Measurements from ENCODE around the gene KIF21B. TPM values are rescaled to one million over a fixed set of nuclear protein-coding genes. Genes with fewer than 3 reads are reported as not detected.

The KIF21B gene
- total and polyA plus RNA-seq, 2 of the 4 experiments (the other 2 are of a cell fraction) = 0.36 to 0.55 TPM

GRCh38 chr1:200977071-200977754 is 46.3 kb downstream of the KIF21B start:
- intact Hi-C loops (cut with micrococcal nuclease) (loop anchor here (10.0 kb wide), 1 partner anchor 352 kb away; the partner anchor contains the start of gene KIF14), in situ Hi-C loops (cut with MboI; ENCODE audit: low sequenced_read_pairs) (loop anchor here (5.0 kb wide), 1 partner anchor 65 kb away; no protein-coding TSS in a partner anchor), dilution Hi-C loops (cut with HindIII; ENCODE audit: low sequenced_read_pairs, unreplicated experiment) (no loop called here)
- TF ChIP-seq MAZ (IDR thresholded peaks at IDR 0.05; ENCODE audit: borderline replicate concordance, low read depth, low read length) = no peak
- no peak for TF ChIP-seq BHLHE40 (IDR thresholded peaks at IDR 0.05; ENCODE audit: low read depth, low read length)
- TF ChIP-seq ELK1 (IDR thresholded peaks at IDR 0.05; ENCODE audit: borderline replicate concordance, low read depth, low read length) = no peak
- no peak for TF ChIP-seq RFX5 (IDR thresholded peaks at IDR 0.05; ENCODE audit: low read depth, low read length)
- Histone ChIP-seq H3K4me3 (ENCODE audit: insufficient read depth, low read depth, low read length) (no peak overlapping the region), H3K56ac (ENCODE audit: extremely low read depth, insufficient read depth, low read length) (no peak overlapping the region), H3K14ac (replicated peaks; ENCODE audit: low read depth, low read length) (no peak overlapping the region), H2AK9ac (replicated peaks; ENCODE audit: low read depth, low read length, poor library complexity) (no peak overlapping the region), H2BK5ac (ENCODE audit: low read depth, low read length, poor library complexity, severe bottlenecking) (no peak overlapping the region), H2AFZ (replicated peaks; ENCODE audit: low read length, poor library complexity) (no peak overlapping the region), H4K91ac (ENCODE audit: insufficient read depth, low read depth, low read length) (no peak overlapping the region), H2BK15ac (ENCODE audit: low read depth, low read length) (no peak overlapping the region), H3K18ac (ENCODE audit: low read depth, low read length) (no peak overlapping the region), H3K4me1 (ENCODE audit: control insufficient read depth, insufficient read depth, low read length) (peaks cover under 1% of the 10 kb centered on the region; the same call in 1 of the 2 replicates), H3K27ac (ENCODE audit: insufficient read depth, low read length) (no peak overlapping the region), H2BK20ac (ENCODE audit: low read depth, low read length) (no peak overlapping the region), H3K9me1 (ENCODE audit: insufficient read depth, low read length) (no peaks in the 10 kb centered on the region; the same call in 1 of the 2 replicates), H3K9ac (ENCODE audit: low read depth, low read length) (no peak overlapping the region), H3K36me3 (ENCODE audit: control insufficient read depth, insufficient read depth, low read length) (no peaks in the 10 kb centered on the region), H4K20me1 (ENCODE audit: insufficient read depth, low read length) (no peaks in the 10 kb centered on the region), H2AK5ac (ENCODE audit: low read depth, low read length) (no peak overlapping the region), H3K9me3 (ENCODE audit: control insufficient read depth, insufficient read depth, low read length) (no peaks in the 10 kb centered on the region), H4K5ac (ENCODE audit: low read depth, low read length) (no peak overlapping the region), H4K8ac (ENCODE audit: low read depth in 2 of 2, low read length in 2 of 2) (no peak overlapping the region), H3K23ac (ENCODE audit: low read depth, low read length) (no peak overlapping the region), H3K27me3 (ENCODE audit: control insufficient read depth, insufficient read depth, low read length) (peaks cover 3% of the 10 kb centered on the region; the same call in 1 of the 2 replicates), H2BK120ac (ENCODE audit: low read depth, low read length) (no peak overlapping the region), H3K4ac (ENCODE audit: low read depth, low read length) (no peak overlapping the region), H3K79me1 (ENCODE audit: low read depth in 1 of 2, low read length in 2 of 2) (no peaks in the 10 kb centered on the region), H3K4me2 (ENCODE audit: low read depth, low read length) (no peak overlapping the region)
- ChIA-PET CTCF (no interaction called here), POLR2A (ENCODE audit: unreplicated experiment) (no interaction called here)
- DNase-seq = no peak
- BruUV-seq (replicated peaks) = no TSS peak
- no peak for ATAC-seq (ENCODE audit: low read depth)
- 91% methylated on average over 11 of the region's 16 CpGs; no CpG with 5 or more reads in 1 of the 2 experiments for WGBS, 2 experiments (ENCODE audit: extremely low coverage in 2 of 2, insufficient read length in 1 of 2)

Measured in IMR-90 (cell line).